Tibial nerve (tissue), 4 donors: ENCODE data around the gene ADK. TPM values are rescaled to one million over a fixed set of nuclear protein-coding genes. Genes with fewer than 3 reads are reported as not detected.

Experiments
- DNase-seq, 2 donors: peaks; one replicate each; pipeline ENCODE4 v3.0.0-alpha.2; 2019; ENCODE audit warnings: low spot score in 2 of 2
- H3K27ac ChIP-seq, 4 donors: fragments of 200-600 bp; sonication (generic) in 3 of 4; one replicate each; pipeline ENCODE4 v1.5.1; 2017 to 2019; ENCODE audit warnings: mild to moderate bottlenecking in 1 of 4
- H3K27me3 ChIP-seq, 2 donors: fragments of 200-600 bp; sonication (generic) in 1 of 2; one replicate each; pipeline versions ENCODE4 v1.5.1 to v1.6.0; 2017 to 2019
- H3K36me3 ChIP-seq, 3 donors: fragments of 200-600 bp; sonication (generic); one replicate each; pipeline ENCODE4 v1.5.1; 2018 to 2019
- H3K4me1 ChIP-seq, 4 donors: fragments of 200-600 bp; sonication (generic) in 3 of 4; one replicate each; pipeline ENCODE4 v1.5.1; 2017 to 2019
- H3K4me3 ChIP-seq, 4 donors: fragments of 200-600 bp; sonication (generic) in 3 of 4; one replicate each; pipeline ENCODE4 v1.5.1; 2017 to 2019; ENCODE audit warnings: mild to moderate bottlenecking in 1 of 4, moderate library complexity in 1 of 4
- H3K9me3 ChIP-seq, 4 donors: fragments of 200-600 bp; sonication (generic) in 3 of 4; one replicate each; pipeline ENCODE4 v1.5.1; 2017 to 2019
- CTCF ChIP-seq, 5 experiments: fragments of 200-600 bp in 3 of 5; fragments of 450-650 bp in 2 of 5; sonication (generic) in 3 of 5; IDR thresholded peaks; one replicate each; pipeline ENCODE4 v1.5.1; 2016 to 2019; ENCODE audit warnings: antibody characterized with exemption in 5 of 5, mild to moderate bottlenecking in 3 of 5, moderate library complexity in 2 of 5
- EP300 ChIP-seq, 2 donors: sonication (generic); formaldehyde crosslinking; IDR thresholded peaks; one replicate each; pipeline ENCODE4 v1.6.1; 2017; ENCODE audit warnings: antibody characterized with exemption in 2 of 2, mild to moderate bottlenecking in 1 of 2
- POLR2A ChIP-seq, 2 donors: fragments of 450-650 bp; IDR thresholded peaks; one replicate each; pipeline ENCODE4 v1.6.1; 2017; ENCODE audit warnings: antibody characterized with exemption in 2 of 2, mild to moderate bottlenecking in 2 of 2, moderate library complexity in 2 of 2
- WGBS, 2 donors: methylation state at CpG; one replicate each; pipeline ENCODE4 v1.1.5; 2018; 5-methylcytosine and 5-hydroxymethylcytosine counted together
- total RNA-seq, 4 donors: library from RNA; depleted of rRNA; stranded (reverse); fragments of >200 nt; gene quantifications; one replicate each; pipeline ENCODE4 v1.1.0, GENCODE V29; 2016

Gene ADK
- total RNA-seq, 4 donors from 2014 or later = 28.2 to 50.9 (median 34.0) TPM

- Histone ChIP-seq H3K4me1 (peaks cover 0 to 50% (median 42%) of the 10 kb centered on the region in 4 donors), H3K4me3 (peak overlapping the region in 3 of 4 donors; percentile 9 to 27 (median 24)), H3K9me3 (peaks cover 0 to 4% (median 0%) of the 10 kb centered on the region in 4 donors), H3K27me3 (no peaks in the 10 kb centered on the region), H3K27ac (peak overlapping the region; percentile 59 to 81 (median 64)), H3K36me3 (no peaks in the 10 kb centered on the region)
- DNase-seq = no peak
- WGBS, 2 donors = 13 to 16% methylated on average over 8 of the region's 8 CpGs
- no peak for TF ChIP-seq CTCF (IDR thresholded peaks at IDR 0.05)
- TF ChIP-seq EP300 (IDR thresholded peaks at IDR 0.05) = peak in 1 of 2 donors; percentile 11
- TF ChIP-seq POLR2A (IDR thresholded peaks at IDR 0.05) = no peak
Observed at GRCh38 chr10:74585231-74586087, 434.4 kb downstream of the ADK start.

GRCh38 chr10:74586088-74586585 is 435.1 kb downstream of the ADK start:
- peaks cover 0 to 2% (median 0%) of the 10 kb centered on the region in 4 donors for H3K9me3 ChIP-seq
- H3K27me3 ChIP-seq = no peaks in the 10 kb centered on the region
- no peaks in the 10 kb centered on the region for H3K36me3 ChIP-seq
- H3K27ac ChIP-seq = peak overlapping the region; percentile 59 to 81 (median 64)
- 3 to 9% methylated on average over 1 of the region's 1 CpG for WGBS, 2 donors
- no peak for DNase-seq
- TF ChIP-seq POLR2A (IDR thresholded peaks at IDR 0.05) = no peak
- TF ChIP-seq EP300 (IDR thresholded peaks at IDR 0.05) = peak in 1 of 2 donors; percentile 6
- no peak for TF ChIP-seq CTCF (IDR thresholded peaks at IDR 0.05)
- H3K4me3 ChIP-seq = peak overlapping the region in 1 of 4 donors; percentile 9
- H3K4me1 ChIP-seq = peaks cover 0 to 51% (median 42%) of the 10 kb centered on the region in 4 donors

- Histone ChIP-seq H3K4me3 (no peak overlapping the region), H3K27me3 (no peaks in the 10 kb centered on the region), H3K9me3 (no peaks in the 10 kb centered on the region), H3K36me3 (no peaks in the 10 kb centered on the region), H3K4me1 (peaks cover 0 to 52% (median 42%) of the 10 kb centered on the region in 4 donors), H3K27ac (peak overlapping the region in 3 of 4 donors; percentile 52 to 84 (median 83))
- TF ChIP-seq EP300 (IDR thresholded peaks at IDR 0.05) (no peak), CTCF (IDR thresholded peaks at IDR 0.05) (no peak), POLR2A (IDR thresholded peaks at IDR 0.05) (no peak)
- WGBS, 2 donors = 79 to 81% methylated on average over 3 of the region's 3 CpGs
- DNase-seq = no peak
Observed at GRCh38 chr10:74587109-74587854, 436.3 kb downstream of the ADK start.

GRCh38 chr10:74589226-74589673 is 438.2 kb downstream of the ADK start:
- WGBS, 2 donors = 6 to 11% methylated on average over 6 of the region's 6 CpGs
- TF ChIP-seq POLR2A (IDR thresholded peaks at IDR 0.05) (peak in 1 of 2 donors; percentile 44), CTCF (IDR thresholded peaks at IDR 0.05) (no peak), EP300 (IDR thresholded peaks at IDR 0.05) (peak; percentile 94 to 95)
- H3K4me1 ChIP-seq = peaks cover 0 to 62% (median 42%) of the 10 kb centered on the region in 4 donors
- peak; percentile 79 to 86 for DNase-seq
- H3K36me3 ChIP-seq = no peaks in the 10 kb centered on the region
- no peaks in the 10 kb centered on the region for H3K9me3 ChIP-seq
- no peak overlapping the region for H3K4me3 ChIP-seq
- H3K27ac ChIP-seq = peak overlapping the region; percentile 52 to 84 (median 76)
- H3K27me3 ChIP-seq = no peaks in the 10 kb centered on the region
